ENCODE data around the gene HABP4.

Gene HABP4

DNA sequence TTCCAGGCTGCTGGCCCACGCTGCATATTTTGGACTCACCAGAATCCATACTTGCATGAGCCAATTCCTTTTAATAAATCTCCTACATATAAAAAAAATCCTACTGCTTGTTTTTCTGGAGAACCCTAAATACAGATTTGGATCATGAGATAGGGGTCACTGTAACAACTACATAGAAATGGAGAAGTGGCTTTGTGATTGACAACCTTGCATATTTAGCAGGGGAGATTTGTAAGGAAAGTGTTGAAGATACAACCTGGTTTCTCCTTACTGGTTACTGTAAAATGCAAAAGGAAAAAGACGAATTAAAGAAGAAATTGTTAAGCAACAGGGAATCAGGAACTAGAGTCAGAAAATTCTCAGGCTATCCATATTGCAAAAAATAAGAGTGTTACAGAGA lies 74.8 kb downstream of the HABP4 start:
- DNase-seq: no peak

DNA sequence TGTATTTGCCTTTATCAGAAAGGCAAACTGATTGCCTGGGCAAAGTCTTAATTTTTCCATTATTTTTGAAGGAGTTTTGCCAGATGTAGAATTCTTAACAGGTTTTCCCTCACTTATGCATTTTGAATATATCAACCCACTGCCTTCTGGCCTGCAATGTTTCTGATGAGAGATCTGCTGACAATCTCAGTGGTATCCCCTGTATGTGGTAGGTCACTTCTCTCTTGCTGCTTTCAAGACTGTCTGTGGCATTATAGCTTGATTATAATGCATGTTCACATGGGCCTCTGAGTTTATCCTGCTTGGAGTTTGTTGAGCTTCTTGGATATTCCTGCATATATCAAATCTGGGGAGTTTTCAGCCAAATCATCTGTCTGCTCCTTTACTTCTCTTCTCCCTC lies 82.2 kb downstream of the HABP4 start:
- DNase-seq: no peak

DNA sequence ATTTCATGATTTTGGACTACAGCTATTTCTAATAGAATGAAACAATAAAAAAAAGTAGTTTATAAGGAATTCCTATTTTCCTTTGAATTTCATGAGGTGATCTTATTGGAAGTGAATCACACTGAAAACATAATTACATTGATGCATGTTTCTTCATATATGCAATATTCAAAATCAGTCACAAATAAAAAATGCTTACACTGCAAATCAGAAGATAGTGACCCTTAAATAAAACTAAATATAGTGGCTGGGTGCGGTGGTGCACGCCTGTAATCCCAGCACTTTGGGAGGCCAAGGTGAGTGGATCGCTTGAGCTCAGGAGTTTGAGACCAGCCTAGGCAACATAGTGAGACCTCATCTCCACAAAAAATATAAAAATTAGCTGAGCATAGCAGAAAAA lies 90.1 kb downstream of the HABP4 start:
- DNase-seq: no peak
